Spleen (tissue), 7 donors: Measurements from ENCODE around the gene PHACTR1.

Source experiments
- CTCF ChIP-seq, 11 experiments: fragments of 200-600 bp in 7 of 11; fragments of 450-650 bp in 4 of 11; sonication (generic) in 4 of 11; IDR thresholded peaks in 8 of 11; conservative IDR thresholded peaks in 3 of 11; 1 replicate in 7 of 11; 2 replicates in 4 of 11; pipeline versions ENCODE4 v1.4.0 to v1.8.0; 2016 to 2021; ENCODE audit warnings: antibody characterized with exemption in 11 of 11, inconsistent platforms in 4 of 11, mild to moderate bottlenecking in 1 of 11
- POLR2A ChIP-seq, 3 donors: fragments of 450-650 bp; IDR thresholded peaks; one replicate each; pipeline ENCODE4 v1.5.1; 2017; ENCODE audit warnings: antibody characterized with exemption in 3 of 3, mild to moderate bottlenecking in 1 of 3
- POLR2AphosphoS5 ChIP-seq, 3 donors: sonication (generic); formaldehyde crosslinking; IDR thresholded peaks; one replicate each; pipeline ENCODE4 v1.5.1; 2017; ENCODE audit warnings: antibody characterized with exemption in 3 of 3
- donor health status: DM: no; HTN: no; CAD: no; lungs with moderate emphysema.
- donor health status: DM: no; HTN: no; CAD: no.
- donor health status: DM: no; HTN: no; CAD: no.

DNA sequence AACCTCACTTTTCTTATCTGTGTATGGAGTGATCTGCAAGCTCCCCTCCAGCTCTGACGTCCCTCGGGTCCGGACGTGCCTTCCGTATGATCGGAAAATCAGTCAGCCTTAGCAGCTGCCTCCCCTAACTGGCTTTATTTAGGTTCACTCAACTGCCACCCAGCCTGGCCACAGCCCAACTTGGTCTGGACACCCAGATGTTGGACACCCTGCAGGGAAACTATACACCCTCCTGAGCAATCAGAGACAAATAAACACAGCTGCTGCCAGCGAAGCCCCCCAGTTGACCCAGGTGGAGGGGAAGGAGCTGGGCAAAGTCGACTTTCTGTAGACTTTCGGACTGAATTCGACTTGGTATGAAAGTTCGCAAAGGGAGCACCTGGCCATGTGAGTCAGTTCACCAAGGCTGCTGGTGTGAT lies 582.8 kb downstream of the PHACTR1 start:
- TF ChIP-seq CTCF (IDR thresholded peaks at IDR 0.05 in 8 of 11, conservative IDR thresholded peaks at IDR 0.05 in 3 of 11) = no peak
- TF ChIP-seq POLR2A (IDR thresholded peaks at IDR 0.05) = no peak
- TF ChIP-seq POLR2AphosphoS5 (IDR thresholded peaks at IDR 0.05) = peak in 2 of 3 donors; percentile 9 to 18
